Ecto neural progenitor cell (in vitro differentiated cells): ENCODE results near the gene CDK9.

Source experiments
- DNase-seq: peaks from one replicate; pipeline ENCODE4 v3.0.0-alpha.2; 2018; ENCODE audit warnings: low spot score

Gene CDK9

DNA sequence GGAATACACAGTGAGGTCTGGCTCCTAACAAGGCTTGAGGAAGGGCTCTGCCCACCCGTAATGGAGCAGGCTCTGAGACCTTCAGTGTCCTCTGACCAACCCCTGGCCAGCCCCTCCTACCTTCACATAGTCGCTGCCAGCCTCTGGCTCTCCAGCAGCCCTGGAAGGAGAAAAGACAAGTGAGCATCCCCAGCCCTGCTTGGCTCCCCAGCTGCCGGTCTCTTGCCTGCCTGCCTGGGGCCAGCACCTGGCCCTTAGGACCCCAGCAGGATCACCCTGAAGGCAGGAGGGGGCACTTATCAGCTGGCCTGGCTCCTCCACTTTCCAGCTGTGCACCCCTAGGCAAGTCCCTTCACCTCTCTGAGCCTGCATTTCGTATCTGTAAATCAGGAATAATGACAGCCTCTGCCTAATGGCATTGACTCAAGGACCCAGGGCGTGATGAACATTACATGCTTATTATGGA, 24.3 kb upstream of the CDK9 start:
- DNase-seq: no peak

DNA sequence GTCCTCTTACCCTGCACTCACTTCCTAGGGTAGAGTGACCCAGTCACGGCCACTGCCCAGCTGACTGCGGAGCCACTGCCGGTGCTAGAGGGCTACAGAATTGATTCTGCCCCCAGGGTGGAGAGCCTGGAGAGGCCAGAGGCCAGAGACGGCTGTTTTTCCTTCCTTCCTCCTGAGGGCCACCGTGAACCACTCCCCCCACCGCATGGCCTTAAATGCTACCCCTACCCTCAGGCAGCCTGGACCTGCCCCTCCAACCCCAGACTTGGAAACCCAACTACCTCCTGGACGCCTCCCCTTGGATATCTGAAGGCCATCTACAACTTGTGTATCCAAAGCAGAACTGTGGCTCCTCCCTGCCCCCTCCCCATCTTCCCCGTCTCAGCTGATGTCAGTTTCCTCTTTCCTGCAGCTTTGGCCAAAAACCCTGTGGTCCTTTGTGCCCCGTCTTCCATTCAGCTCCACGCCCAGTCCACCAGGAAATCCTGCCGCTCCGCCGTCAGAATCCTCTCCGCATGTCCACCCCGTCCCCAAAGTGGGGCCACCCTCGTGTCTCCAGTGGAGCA, 23.6 kb upstream of the CDK9 start:
- DNase-seq: no peak

DNA sequence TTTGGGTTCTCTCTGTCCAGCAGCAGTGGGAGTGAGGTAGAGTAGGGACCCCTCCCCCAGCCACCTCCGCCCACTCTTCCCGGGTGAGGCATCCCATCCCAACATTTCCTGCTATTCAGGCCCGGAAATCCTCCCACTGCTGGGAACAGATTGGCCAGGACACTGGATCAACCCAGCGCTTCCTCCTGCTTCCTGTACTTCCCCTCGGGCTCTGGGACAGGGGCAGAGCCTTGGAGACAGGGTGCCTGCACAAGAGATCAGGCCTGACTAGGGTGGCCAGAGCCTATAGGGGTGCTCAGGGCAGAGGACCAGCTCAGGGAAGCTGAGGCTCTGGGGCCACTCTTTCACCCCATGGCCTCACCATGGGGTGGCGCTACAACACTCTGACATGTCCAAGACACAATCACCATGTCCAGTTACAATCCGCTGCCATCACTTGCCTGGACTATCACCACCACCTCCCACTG, 21.9 kb upstream of the CDK9 start:
- DNase-seq: no peak

DNA sequence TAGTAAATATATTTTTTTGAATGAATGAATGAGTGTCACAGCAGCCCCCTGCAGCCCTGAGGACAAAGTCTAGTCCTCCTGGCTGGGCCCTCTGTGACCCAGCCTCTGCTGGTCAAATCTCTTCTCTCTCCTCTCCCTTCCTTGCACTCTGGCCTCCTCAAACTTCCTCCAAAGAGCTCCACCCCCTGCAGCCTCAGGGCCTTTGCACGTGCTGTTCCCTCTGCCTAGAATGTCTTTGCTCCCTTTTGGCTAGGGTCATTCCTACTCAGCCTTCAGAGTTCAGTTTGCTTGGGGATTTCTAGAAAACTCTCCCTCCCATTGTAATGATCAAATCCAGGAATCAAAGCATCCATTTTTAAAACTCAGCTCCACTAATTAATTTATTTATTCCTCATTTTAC, 20.4 kb upstream of the CDK9 start:
- DNase-seq: no peak

DNA sequence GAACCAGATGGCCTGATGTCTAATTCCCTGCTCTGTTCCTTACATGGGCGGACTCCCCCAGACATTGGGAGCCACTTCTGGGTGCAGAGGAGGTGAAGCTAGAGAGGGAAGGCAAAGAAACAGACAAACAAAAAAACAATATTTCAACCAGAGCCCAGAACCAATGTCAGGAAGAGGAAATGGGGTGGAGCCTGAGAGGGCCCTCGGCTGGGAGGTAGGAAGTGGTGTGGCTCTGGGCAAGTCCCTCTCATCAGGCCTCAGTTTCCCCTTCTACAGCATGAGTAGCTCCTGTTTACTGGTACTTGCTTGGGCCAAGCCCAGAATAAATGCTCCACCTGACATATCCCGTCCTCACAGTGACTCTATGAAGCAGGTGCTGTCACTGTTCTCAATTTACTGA, 18.4 kb upstream of the CDK9 start:
- DNase-seq: no peak

DNA sequence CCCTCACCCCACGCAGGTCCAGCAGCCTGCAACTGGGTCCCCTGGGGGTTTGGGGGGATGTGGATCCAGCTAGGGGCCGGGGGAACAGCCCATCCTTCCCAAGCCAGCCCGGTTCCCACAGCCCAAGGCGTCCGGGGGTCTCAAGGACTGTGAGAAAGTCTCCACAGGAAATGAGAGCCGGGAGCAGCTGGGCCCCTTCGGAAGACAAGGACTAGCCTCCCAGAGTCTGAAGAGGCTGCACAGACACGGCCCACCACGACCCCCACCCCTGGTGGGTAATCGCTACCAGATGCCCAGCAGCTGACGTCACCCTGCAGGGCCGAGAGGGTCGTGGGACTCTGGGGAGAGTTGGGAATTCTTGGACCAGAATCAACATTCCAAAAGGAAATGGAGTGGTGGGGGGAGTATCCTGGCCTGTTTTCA, 17.9 kb upstream of the CDK9 start:
- no peak for DNase-seq

DNA sequence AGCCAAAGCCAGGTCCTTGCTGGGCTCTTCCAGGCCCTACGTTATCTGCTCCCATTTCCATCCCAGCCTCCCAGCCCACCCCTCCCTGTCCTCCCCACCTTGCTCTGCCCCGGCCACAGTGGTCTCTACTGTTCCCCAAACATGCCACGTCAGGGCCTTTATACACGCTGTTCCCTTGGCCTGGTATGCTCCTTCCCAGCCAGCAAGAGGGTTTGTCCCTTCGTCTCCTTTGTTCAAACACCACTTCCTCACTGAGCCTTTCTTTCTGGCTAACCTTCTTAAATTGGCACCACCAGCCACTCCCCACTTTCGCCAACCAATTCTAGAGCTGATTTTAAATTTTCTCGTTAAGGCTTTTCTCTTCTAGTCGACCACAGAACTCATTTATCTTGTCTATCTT, 17.1 kb upstream of the CDK9 start:
- no peak for DNase-seq

DNA sequence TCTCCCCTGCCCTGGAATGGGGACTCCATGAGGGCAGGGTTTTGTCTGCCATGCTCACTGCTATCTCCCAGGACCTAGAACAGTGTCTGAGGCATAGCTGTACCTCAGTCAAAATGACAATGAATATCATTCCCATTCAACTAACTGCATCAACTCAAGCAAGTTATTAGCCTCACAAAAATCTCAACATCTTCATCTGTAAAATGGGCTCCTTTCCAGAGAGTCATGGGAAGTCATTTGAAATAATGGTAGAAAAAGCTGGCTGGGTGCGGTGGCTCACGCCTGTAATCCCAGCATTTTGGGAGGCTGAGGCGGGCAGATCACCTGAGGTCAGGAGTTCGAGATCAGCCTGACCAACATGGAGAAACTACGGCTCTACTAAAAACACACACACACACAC, 16.7 kb upstream of the CDK9 start:
- no peak for DNase-seq

DNA sequence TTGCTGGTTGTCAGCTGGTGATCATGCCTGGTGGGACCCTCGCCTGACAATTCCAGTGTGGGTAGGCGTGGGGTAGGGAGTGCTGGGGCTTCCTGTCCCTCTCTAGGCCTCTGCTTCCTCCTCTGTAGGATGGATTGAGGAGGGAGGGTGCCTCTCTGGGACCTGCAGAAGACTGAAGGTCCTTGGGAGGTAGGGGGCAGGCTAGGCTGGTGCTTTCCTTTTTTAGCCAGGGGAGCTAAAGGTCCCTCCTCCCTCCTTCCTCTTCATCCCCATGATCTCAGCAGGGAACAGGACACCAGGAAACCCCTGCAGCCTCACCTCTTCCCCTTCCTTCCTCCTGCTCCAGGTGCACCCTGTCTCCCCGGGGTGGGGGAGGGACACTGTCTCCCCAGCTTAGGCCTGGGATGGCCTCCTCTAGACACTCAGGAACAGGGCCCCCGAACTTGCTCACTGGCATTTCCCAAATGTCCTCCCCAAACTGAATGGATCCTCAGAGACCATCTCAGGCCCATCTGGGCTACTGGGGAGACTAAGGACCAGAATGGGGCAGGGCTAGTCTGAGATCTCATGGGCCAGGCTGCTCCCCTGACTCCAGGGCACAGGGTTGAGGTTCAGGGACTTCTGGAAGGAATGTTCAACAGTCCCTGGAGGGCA, 15.8 kb upstream of the CDK9 start:
- DNase-seq: no peak

DNA sequence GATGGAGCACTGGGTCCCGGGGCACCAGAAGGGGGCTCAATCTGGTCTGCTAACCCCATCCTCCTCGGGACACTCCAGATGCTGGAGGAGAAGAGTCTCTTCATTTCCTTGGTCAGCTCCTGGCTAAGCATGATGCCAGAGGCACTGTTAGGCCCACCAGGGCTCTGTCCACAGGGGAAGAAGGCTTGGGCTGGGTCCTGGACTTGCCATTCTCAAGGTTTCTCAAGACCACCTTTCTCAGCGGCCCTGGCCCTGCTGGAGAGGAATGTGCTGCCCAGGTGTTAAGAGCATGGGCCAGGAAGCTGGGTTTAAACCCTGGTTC, 15.3 kb upstream of the CDK9 start:
- no peak for DNase-seq

DNA sequence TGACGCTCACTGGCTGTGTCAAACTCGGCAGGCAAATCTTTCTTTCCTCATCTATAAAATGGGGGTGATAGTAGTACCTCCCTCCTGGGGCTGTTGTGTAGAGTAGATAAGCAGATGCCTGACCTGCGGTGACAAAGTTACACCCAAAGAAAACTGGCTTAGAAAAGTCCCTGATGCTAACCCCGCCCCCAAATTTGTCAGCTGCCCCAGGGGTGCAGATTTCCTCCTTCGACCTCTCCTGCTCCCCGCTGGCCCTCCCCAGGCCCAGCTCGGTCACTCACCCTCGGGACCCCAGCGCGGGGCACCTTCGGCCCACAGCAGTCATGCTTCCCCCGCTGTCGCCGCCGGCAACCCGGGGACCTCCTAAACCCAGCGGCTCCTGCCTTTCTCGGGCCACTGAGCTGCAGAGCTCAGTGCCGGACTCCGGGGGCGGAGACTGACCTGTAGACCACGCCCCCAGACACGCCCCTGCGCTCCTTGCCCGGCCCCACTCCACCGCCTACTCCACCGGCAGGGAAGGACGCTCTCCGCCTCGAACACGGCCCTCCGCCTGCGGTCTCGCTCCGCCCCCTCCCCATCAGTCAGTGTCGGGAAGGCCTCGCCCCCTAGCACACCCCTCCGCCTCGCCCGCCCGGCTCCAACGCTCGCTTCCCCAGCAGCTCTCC, 14.8 kb upstream of the CDK9 start:
- DNase-seq: peak; percentile 100

DNA sequence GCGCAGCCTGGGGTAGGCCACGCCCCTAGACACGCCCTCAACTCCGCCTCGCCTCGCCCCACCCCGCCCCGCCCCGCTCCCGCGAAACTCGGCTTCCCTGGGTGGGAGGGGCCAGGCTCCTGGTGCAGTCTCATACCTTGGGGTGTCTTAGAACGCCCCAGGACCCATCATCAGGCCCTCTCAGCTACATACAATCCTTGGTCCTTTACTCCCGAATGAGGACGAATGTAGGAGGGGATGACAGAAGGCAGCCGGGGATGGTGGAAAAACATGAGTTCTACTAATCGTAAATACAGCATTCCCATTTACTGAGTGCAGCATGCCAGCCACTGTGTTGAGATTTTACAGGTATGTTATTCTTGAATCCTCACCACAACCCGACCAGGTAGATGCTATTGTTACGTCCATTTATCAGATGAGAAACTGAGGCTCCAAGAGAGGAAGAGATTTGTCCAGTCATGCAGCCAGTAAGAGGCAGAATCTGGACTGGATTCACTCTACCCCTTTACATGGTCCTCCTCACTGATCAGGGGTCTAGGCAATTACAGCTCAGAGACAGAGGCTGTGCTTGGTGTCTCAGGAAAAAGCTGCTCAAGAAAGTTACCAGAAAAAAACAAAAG, 14.2 kb upstream of the CDK9 start:
- DNase-seq: no peak

DNA sequence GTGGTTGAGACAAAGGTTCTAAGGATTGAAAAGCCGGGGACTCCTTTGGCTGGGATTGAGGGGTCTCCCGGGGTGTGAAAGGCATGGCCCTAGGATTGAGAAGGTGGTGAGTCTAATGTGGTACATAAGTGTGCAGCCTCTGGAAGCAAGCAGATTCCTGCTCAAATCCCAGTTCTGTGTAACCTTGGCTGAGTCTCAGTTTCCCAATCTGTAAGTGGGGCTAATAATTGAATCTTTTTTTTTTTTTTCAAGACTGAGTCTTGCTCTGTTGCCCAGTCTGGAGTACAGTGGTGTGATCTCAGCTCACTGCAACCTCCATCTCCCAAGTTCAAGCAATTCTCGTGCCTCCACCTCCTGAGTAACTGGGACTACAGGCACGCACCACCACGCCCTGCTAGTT, 13.2 kb upstream of the CDK9 start:
- DNase-seq: no peak

DNA sequence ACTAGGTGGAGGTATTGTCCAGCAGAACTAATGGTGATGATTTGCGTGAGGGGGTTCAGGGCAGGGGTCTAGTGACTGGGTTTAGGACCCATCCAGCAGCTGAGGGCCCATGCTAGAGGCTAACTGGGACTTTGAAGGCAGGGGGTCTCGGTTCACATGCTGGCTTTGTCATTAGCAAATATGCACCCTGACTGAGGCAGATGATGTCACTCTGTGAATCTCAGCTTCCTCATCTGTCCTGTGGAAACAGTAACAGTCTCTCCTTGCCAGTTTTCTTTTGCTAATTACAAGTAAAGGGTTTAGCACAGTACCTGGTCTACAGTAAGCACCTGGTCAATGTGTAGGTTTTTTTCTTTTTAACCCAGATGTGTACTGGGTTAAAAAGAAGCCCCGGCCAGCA, 12.6 kb upstream of the CDK9 start:
- DNase-seq: no peak

DNA sequence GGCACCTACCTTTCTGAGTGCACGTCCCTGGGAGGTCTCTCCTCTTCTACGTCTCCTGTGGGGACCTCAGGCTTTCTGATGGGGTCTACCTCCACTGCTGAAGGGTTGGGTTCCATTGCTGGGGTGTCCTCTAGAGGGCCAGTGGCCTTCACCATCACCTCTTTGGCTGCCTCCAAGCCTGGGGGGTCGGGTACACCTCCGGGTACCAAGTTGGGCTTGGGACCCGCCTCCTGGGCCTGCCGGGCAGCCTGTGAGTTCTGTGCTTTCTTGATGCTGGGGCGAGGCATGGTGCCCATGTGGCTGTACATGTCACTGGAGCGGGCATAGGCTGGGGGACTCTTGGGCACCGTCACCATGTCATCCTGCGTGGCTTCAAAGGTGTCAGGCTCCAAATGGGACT, 11.9 kb upstream of the CDK9 start:
- no peak for DNase-seq

DNA sequence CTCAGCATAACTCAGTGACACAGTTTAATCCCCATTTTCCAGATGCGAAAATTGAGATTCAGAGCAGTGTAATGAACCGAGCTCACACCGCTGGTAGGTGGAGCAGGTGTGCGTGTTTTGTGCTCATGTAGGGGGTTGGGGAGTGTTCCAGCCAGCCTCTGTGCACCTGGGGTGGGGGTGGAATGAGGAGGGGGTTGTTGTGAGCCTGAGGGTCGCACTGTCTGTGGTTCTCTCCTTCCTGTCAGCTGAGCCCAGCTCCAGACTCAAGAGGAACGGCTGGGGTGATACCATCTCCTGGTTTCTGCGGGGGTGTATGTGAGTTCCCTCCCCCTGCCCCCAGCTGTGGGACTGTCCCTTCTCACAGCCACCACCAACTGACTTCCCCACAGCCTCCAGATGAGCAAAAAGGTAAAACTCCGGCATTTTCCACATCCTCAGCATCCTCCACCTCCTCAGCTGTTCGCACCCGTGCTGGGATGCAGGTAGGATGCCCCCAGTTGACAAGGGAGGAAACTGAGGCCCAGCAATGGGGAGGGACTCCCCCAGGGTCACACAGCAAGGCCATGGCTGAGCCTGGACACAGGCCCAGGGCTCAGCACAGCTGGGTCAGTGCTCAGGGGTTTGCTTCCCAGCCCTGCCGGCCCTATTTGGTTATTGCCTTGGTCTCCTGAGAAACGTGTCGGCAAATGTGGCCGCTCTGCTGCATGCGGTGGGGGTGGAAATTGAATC, 9.5 kb upstream of the CDK9 start:
- no peak for DNase-seq

DNA sequence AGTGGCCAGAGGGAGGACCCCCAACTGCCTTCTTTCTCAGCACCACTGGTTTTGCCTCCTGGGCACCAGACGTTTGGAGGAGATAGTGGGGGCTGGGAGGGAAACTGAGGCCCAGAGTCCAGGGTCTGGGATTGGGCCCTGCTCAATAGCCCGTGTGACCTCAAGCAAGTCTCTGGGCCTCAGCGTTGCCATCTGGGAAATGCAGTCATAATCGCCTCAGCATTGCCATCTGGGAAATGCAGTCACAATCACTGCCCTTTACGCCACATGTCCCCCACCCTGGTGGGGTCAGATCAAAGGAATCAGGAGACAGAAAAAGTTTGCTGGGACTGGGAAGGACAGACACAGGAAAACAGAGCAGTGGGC, 8.9 kb upstream of the CDK9 start:
- DNase-seq: no peak

DNA sequence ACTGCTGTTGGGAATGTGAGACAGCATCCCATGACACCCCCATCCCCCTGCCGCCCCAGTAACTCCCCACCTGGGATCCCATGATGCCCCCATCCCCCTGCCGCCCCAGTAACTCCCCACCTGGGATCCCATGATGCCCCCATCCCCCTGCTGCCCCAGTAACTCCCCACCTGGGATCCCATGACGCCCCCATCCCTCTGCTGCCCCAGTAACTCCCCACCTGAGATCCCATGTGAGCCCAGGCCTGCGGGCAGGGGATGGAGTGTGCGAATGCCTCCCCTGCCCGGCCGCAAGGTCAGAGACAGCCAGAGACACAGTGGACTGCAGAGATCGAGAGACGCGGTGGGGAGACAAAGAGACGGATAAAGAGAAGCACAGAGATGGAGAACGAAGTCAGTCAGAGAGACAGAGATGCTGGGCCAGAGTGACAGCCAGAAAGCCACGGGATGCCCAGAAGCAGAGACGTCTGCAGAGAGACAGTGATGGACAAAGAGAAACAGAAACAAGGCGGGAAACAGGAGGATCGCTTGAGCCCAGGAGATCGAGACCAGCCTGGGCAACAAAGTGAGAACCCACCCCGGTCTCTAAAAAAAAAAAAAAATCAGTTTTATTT, 8.4 kb upstream of the CDK9 start:
- no peak for DNase-seq

DNA sequence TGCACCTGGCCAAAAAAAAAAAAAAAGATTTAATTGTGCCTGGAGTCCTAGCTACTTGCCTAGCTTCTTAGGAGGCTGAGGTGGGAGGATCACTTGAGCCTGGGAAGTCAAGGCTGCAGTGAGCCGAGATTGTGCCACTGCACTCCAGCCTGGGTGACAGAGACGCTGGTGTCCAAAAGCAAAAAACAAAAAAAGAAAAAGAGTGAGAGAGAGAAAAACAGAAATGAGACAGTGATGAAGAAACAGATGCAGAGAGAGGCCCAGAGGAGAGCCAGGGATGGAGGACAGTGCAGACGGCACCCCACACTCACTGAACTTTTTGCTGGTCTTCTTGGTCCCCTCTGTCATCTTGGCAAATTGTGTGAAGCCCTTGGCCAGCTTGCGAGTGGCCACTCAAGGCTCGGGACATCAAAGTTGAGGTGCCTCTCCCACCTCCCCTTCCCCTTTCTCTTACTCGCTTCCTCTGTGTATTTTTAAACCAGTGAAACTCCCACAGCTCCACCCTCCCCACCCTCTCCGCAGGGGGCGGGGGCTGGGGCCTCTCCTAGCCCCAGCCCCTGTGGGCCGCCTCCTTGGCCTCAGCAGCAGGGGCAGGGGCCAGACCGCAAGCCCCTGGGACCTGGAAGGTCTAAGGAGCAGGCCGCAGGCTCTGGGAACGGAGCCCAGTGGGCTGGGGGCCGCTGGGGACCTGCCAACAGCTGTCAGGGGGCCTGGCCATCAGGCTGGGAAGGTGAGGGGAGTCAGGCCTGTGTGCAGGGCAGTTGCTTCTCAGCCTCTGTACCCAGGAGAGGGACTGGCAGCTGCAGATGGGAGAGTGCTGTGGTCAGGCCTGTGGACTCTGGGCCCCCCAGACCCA, 7.3 kb upstream of the CDK9 start, which contains the start of gene SH2D3C:
SH2D3C (minus strand) TSS at position 387 of the 856 bp plus-strand sequence; CDS start at position 348, 39 bp downstream.
- no peak for DNase-seq

DNA sequence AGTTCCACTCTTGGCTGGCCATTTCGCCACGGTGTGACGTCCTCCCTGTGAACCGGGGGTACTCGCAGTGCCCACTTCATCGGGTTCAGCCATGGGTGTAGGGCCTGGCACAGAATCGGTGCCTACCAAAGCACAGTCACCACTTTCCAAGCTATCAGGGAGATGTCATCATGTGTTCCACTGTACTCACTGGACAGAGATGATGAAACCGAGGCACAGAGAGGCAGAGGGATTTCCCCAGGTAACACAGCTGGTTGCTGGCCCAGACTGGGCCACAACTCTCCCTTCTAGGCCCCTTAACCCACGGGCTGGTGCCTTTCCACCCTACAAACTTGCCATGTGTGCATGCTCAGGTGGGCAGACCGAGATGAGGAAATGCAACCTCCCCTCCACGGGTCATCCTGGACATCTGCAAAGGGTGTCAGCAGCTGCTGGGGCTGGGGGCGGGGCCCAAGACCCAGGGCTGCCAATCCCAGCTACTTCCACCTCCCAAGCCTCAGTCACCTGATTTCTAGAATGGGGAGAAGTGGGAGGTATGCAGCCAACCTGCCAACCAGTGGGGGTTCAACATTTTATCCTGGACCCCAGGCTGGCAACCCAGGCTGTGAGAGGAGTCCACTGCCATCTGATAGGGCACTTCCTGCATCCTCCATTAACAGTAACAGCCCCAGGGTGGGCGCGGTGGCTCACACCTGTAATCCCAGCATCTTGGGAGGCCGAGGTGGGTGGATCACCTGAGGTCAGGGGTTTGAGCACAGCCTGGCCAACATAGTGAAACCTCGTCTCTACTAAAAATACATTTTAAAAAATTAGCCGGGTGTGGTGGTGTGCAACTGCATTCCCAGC, 6.5 kb upstream of the CDK9 start:
- no peak for DNase-seq
